ENCODE data around the gene ARHGEF40. TPM values are rescaled to one million over a fixed set of nuclear protein-coding genes. Genes with fewer than 3 reads are reported as not detected.

ARHGEF40 gene

DNA sequence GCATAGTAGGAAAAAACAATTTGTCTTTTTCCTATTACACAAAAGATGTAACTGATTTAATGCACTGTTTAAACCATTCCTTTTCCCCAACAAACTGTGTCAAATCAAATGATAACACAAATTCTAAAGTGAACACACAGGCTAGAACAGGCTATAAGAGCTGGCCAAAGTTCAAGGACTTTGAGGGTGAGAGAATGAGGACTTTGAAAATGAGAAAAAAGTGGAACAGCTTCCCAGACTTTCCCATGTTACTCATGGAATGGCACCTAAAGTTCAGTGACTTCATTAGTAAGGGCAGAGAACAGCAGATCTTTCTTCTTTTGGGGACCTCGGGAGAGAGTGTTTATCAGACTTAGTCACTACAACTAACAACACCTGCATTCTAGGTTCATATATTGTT, 53.3 kb downstream of the ARHGEF40 start:
- Histone ChIP-seq H3K18ac (ENCODE audit: low read length) (no peak overlapping the region), H3K27me3 (ENCODE audit: control insufficient read depth in 3 of 3, insufficient read depth in 3 of 3, low read depth in 1 of 3, low read length in 3 of 3) (peaks cover 0 to 8% (median 0%) of the 10 kb centered on the region in 3 experiments), H3K4me2 (ENCODE audit: insufficient read depth, low read length, poor library complexity, severe bottlenecking) (no peak overlapping the region), H3K9ac (ENCODE audit: low read depth, low read length, poor library complexity) (no peak overlapping the region), H2BK15ac (ENCODE audit: low read length) (no peak overlapping the region), H4K8ac (ENCODE audit: low read depth, low read length) (no peak overlapping the region), H3K9me3 (replicated peaks in 1 of 2; ENCODE audit: control insufficient read depth in 2 of 2, insufficient read depth in 1 of 2, low read depth in 1 of 2, low read length in 2 of 2) (no peaks in the 10 kb centered on the region), H3K14ac (ENCODE audit: low read length) (no peak overlapping the region), H2AK5ac (ENCODE audit: low read depth, low read length) (no peak overlapping the region), H2BK120ac (ENCODE audit: low read depth, low read length) (no peak overlapping the region), H2BK12ac (ENCODE audit: low read length) (no peak overlapping the region), H3K36me3 (replicated peaks in 1 of 2; ENCODE audit: control insufficient read depth in 2 of 2, insufficient read depth in 2 of 2, low read length in 2 of 2) (no peaks in the 10 kb centered on the region), H3K4me3 (ENCODE audit: low read length in 2 of 2) (no peak overlapping the region), H3K27ac (replicated peaks; ENCODE audit: low read length) (no peak overlapping the region), H2AFZ (ENCODE audit: low read length) (no peak overlapping the region), H3K79me1 (ENCODE audit: low read depth, low read length) (no peaks in the 10 kb centered on the region), H4K91ac (ENCODE audit: low read depth, low read length, poor library complexity) (no peak overlapping the region), H3K4me1 (ENCODE audit: control insufficient read depth in 2 of 2, insufficient read depth in 1 of 2, low read depth in 1 of 2, low read length in 2 of 2) (no peaks in the 10 kb centered on the region), H3K23ac (ENCODE audit: low read depth, low read length, poor library complexity) (no peak overlapping the region), H3K4ac (ENCODE audit: low read length) (no peak overlapping the region), H2BK5ac (ENCODE audit: low read length) (no peak overlapping the region)
- WGBS, 2 donors (ENCODE audit: extremely low coverage in 2 of 2, insufficient read length in 2 of 2, insufficient replicate concordance in 1 of 2): no CpG with 5 or more reads among the region's 1 CpG
- no peak for DNase-seq (ENCODE audit: low spot score)

DNA sequence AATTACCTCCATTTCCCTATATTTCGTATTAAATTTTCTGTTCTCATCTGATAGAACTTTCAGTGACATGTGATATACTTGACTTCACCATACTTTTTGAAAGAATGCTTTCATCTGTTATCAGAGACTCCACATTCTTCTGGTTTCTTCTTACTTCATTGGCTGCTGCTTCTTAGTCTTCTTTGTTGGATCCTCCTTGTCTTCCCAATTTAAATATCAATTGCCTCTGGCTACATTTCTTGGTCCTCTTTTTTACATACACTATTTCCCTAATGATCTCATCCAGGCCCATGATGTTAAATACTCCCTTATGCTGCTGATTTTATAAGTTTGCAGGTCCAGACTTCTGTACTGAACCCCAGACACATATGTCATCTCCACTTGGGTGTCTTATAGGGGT, 63.8 kb downstream of the ARHGEF40 start:
- Histone ChIP-seq H3K36me3 (replicated peaks in 1 of 2; ENCODE audit: control insufficient read depth in 2 of 2, insufficient read depth in 2 of 2, low read length in 2 of 2) (no peaks in the 10 kb centered on the region), H2AFZ (ENCODE audit: low read length) (no peak overlapping the region), H2BK15ac (ENCODE audit: low read length) (no peak overlapping the region), H3K79me1 (ENCODE audit: low read depth, low read length) (no peaks in the 10 kb centered on the region), H3K23ac (ENCODE audit: low read depth, low read length, poor library complexity) (no peak overlapping the region), H4K91ac (ENCODE audit: low read depth, low read length, poor library complexity) (no peak overlapping the region), H2BK12ac (ENCODE audit: low read length) (no peak overlapping the region), H4K8ac (ENCODE audit: low read depth, low read length) (no peak overlapping the region), H3K4me2 (ENCODE audit: insufficient read depth, low read length, poor library complexity, severe bottlenecking) (no peak overlapping the region), H3K9me3 (replicated peaks in 1 of 2; ENCODE audit: control insufficient read depth in 2 of 2, insufficient read depth in 1 of 2, low read depth in 1 of 2, low read length in 2 of 2) (no peaks in the 10 kb centered on the region), H3K4ac (ENCODE audit: low read length) (no peak overlapping the region), H3K4me1 (ENCODE audit: control insufficient read depth in 2 of 2, insufficient read depth in 1 of 2, low read depth in 1 of 2, low read length in 2 of 2) (no peaks in the 10 kb centered on the region), H3K14ac (ENCODE audit: low read length) (no peak overlapping the region), H2BK5ac (ENCODE audit: low read length) (no peak overlapping the region), H3K27me3 (ENCODE audit: control insufficient read depth in 3 of 3, insufficient read depth in 3 of 3, low read depth in 1 of 3, low read length in 3 of 3) (no peaks in the 10 kb centered on the region), H3K27ac (replicated peaks; ENCODE audit: low read length) (no peak overlapping the region), H2BK120ac (ENCODE audit: low read depth, low read length) (no peak overlapping the region), H2AK5ac (ENCODE audit: low read depth, low read length) (no peak overlapping the region), H3K4me3 (ENCODE audit: low read length in 2 of 2) (no peak overlapping the region), H3K18ac (ENCODE audit: low read length) (no peak overlapping the region), H3K9ac (ENCODE audit: low read depth, low read length, poor library complexity) (no peak overlapping the region)
- no peak for DNase-seq (ENCODE audit: low spot score)
- WGBS, 2 donors (ENCODE audit: extremely low coverage in 2 of 2, insufficient read length in 2 of 2, insufficient replicate concordance in 1 of 2): 100% methylated on average over 1 of the region's 1 CpG

DNA sequence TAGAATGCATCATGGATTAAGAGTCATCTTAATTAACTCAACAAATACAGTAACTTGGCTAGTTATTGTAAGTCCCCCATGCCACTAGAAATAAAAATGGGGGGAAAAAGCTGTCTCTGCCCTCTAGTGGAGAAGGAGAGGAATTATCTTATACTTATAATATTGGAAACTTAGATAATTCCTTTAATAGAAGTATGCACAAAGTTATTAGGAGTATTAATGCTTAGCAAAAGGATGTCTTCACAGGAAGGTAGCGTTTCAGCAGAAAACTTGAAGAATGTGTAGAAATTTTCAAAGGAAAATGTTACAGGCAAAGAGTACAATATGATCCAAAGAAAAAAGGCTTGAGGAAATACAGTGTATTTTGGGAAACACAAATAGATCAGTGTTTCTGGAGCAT, 65.9 kb downstream of the ARHGEF40 start:
- Histone ChIP-seq H3K18ac (ENCODE audit: low read length) (no peak overlapping the region), H2BK15ac (ENCODE audit: low read length) (no peak overlapping the region), H3K4ac (ENCODE audit: low read length) (no peak overlapping the region), H3K79me1 (ENCODE audit: low read depth, low read length) (no peaks in the 10 kb centered on the region), H2AFZ (ENCODE audit: low read length) (no peak overlapping the region), H2BK120ac (ENCODE audit: low read depth, low read length) (no peak overlapping the region), H2BK5ac (ENCODE audit: low read length) (no peak overlapping the region), H3K4me2 (ENCODE audit: insufficient read depth, low read length, poor library complexity, severe bottlenecking) (no peak overlapping the region), H3K9me3 (replicated peaks in 1 of 2; ENCODE audit: control insufficient read depth in 2 of 2, insufficient read depth in 1 of 2, low read depth in 1 of 2, low read length in 2 of 2) (no peaks in the 10 kb centered on the region), H4K8ac (ENCODE audit: low read depth, low read length) (no peak overlapping the region), H3K23ac (ENCODE audit: low read depth, low read length, poor library complexity) (no peak overlapping the region), H2BK12ac (ENCODE audit: low read length) (no peak overlapping the region), H2AK5ac (ENCODE audit: low read depth, low read length) (no peak overlapping the region), H3K9ac (ENCODE audit: low read depth, low read length, poor library complexity) (no peak overlapping the region), H3K4me1 (ENCODE audit: control insufficient read depth in 2 of 2, insufficient read depth in 1 of 2, low read depth in 1 of 2, low read length in 2 of 2) (no peaks in the 10 kb centered on the region), H3K27ac (replicated peaks; ENCODE audit: low read length) (no peak overlapping the region), H3K14ac (ENCODE audit: low read length) (no peak overlapping the region), H3K36me3 (replicated peaks in 1 of 2; ENCODE audit: control insufficient read depth in 2 of 2, insufficient read depth in 2 of 2, low read length in 2 of 2) (no peaks in the 10 kb centered on the region), H3K4me3 (ENCODE audit: low read length in 2 of 2) (no peak overlapping the region), H4K91ac (ENCODE audit: low read depth, low read length, poor library complexity) (no peak overlapping the region), H3K27me3 (ENCODE audit: control insufficient read depth in 3 of 3, insufficient read depth in 3 of 3, low read depth in 1 of 3, low read length in 3 of 3) (no peaks in the 10 kb centered on the region)
- WGBS, 2 donors (ENCODE audit: extremely low coverage in 2 of 2, insufficient read length in 2 of 2, insufficient replicate concordance in 1 of 2): no CpG with 5 or more reads among the region's 1 CpG
- DNase-seq (ENCODE audit: low spot score): peak; percentile 4

Small RNA genes lying within 50 kb of the gene (small RNA-seq; reads per million reads assigned to genes)
- gene RNU6-252P (ENCODE audit: insufficient read depth): not detected

Data from neuronal stem cell (in vitro differentiated cells).